H9 (cell line): ENCODE data around the gene TRIM56. TPM values are rescaled to one million over a fixed set of nuclear protein-coding genes. Genes with fewer than 3 reads are reported as not detected.

ENCODE experiments used
- DNase-seq: peaks from one replicate; pipeline ENCODE4 v3.0.0-alpha.2; 2017
- H2AFZ ChIP-seq: one replicate; pipeline ENCODE4 v1.6.1; 2013; ENCODE audit warnings: mild to moderate bottlenecking, low read length, control low read depth, moderate library complexity
- H2AK5ac ChIP-seq: 2 replicates; pipeline ENCODE4 v1.6.1; 2013; ENCODE audit warnings: low read length, control low read depth, mixed read lengths; ENCODE audit not compliant: insufficient read length
- H2BK120ac ChIP-seq: one replicate; pipeline ENCODE4 v1.6.1; 2013; ENCODE audit warnings: low read depth, mild to moderate bottlenecking, low read length, control low read depth, inconsistent platforms; ENCODE audit not compliant: poor library complexity, severe bottlenecking
- H2BK12ac ChIP-seq: 2 replicates; pipeline ENCODE4 v1.6.1; 2013; ENCODE audit warnings: low read length, control low read depth, mixed read lengths, low read depth; ENCODE audit not compliant: insufficient read length
- H2BK15ac ChIP-seq: 2 replicates; pipeline ENCODE4 v1.6.1; 2013; ENCODE audit warnings: low read depth, low read length, control low read depth
- H2BK20ac ChIP-seq: one replicate; pipeline ENCODE4 v1.6.1; 2013; ENCODE audit warnings: low read depth, mild to moderate bottlenecking, low read length, control low read depth, inconsistent platforms; ENCODE audit not compliant: poor library complexity, severe bottlenecking
- H2BK5ac ChIP-seq: 2 replicates; pipeline ENCODE4 v1.6.1; 2013; ENCODE audit warnings: low read length, control low read depth, mixed read lengths; ENCODE audit not compliant: insufficient read length
- H3K14ac ChIP-seq: 2 replicates; pipeline ENCODE4 v1.6.1; 2013; ENCODE audit warnings: low read length, control low read depth; ENCODE audit not compliant: insufficient read depth
- H3K18ac ChIP-seq: 2 replicates; pipeline ENCODE4 v1.6.1; 2013; ENCODE audit warnings: low read depth, mild to moderate bottlenecking, mixed read lengths, low read length, control low read depth; ENCODE audit not compliant: insufficient read length
- H3K23ac ChIP-seq: 2 replicates; pipeline ENCODE4 v1.6.1; 2013; ENCODE audit warnings: low read length, control low read depth, mixed read lengths, low read depth; ENCODE audit not compliant: insufficient read length
- H3K23me2 ChIP-seq: 2 replicates; pipeline ENCODE4 v1.6.1; 2013; ENCODE audit warnings: low read depth, mild to moderate bottlenecking, mixed read lengths, low read length, control low read depth; ENCODE audit not compliant: insufficient read length, poor library complexity, severe bottlenecking
- H3K27ac ChIP-seq: 2 replicates; pipeline ENCODE4 v1.5.1; 2013; ENCODE audit warnings: low read length, control low read depth, mixed read lengths, low read depth; ENCODE audit not compliant: insufficient read length
- H3K27me3 ChIP-seq: 2 replicates; pipeline ENCODE4 v1.6.1; 2013; ENCODE audit warnings: low read length, control low read depth, inconsistent platforms; ENCODE audit not compliant: insufficient read depth
- H3K4ac ChIP-seq: 2 replicates; pipeline ENCODE4 v1.6.1; 2013; ENCODE audit warnings: low read depth, mild to moderate bottlenecking, control low read depth, inconsistent platforms, low read length, moderate library complexity
- H3K4me1 ChIP-seq: 2 replicates; pipeline ENCODE4 v1.6.1; 2013; ENCODE audit warnings: low read length, control low read depth, inconsistent platforms; ENCODE audit not compliant: insufficient read depth
- H3K4me2 ChIP-seq: 2 replicates; pipeline ENCODE4 v1.6.1; 2013; ENCODE audit warnings: low read length, control low read depth, mixed read lengths; ENCODE audit not compliant: insufficient read length, insufficient read depth
- H3K56ac ChIP-seq: 2 replicates; pipeline ENCODE4 v1.6.1; 2013; ENCODE audit warnings: low read depth, mild to moderate bottlenecking, mixed read lengths, low read length, control low read depth; ENCODE audit not compliant: insufficient read length
- H3K79me1 ChIP-seq: 2 replicates; pipeline ENCODE4 v1.6.1; 2013; ENCODE audit warnings: low read depth, mild to moderate bottlenecking, moderate library complexity, low read length, control low read depth, inconsistent platforms; ENCODE audit not compliant: insufficient read depth, poor library complexity, severe bottlenecking
- H3K79me2 ChIP-seq: 2 replicates; pipeline ENCODE4 v1.6.1; 2013; ENCODE audit warnings: low read length, control low read depth, inconsistent platforms; ENCODE audit not compliant: insufficient read depth
- H3K9ac ChIP-seq: 2 replicates; pipeline ENCODE4 v1.6.1; 2013; ENCODE audit warnings: low read length, control low read depth, mixed read lengths; ENCODE audit not compliant: insufficient read length; ENCODE audit errors: extremely low read depth
- H3K9me3 ChIP-seq: one replicate; pipeline ENCODE4 v1.6.1; 2013; ENCODE audit warnings: low read depth, low read length, inconsistent platforms; ENCODE audit not compliant: control insufficient read depth
- H3T11ph ChIP-seq: one replicate; pipeline ENCODE4 v1.6.1; 2013; ENCODE audit warnings: mild to moderate bottlenecking, low read length, control low read depth, inconsistent platforms
- H4K20me1 ChIP-seq: one replicate; pipeline ENCODE4 v1.6.1; 2013; ENCODE audit not compliant: control insufficient read depth, insufficient read length, insufficient read depth
- H4K5ac ChIP-seq: 2 replicates; pipeline ENCODE4 v1.6.1; 2013; ENCODE audit warnings: low read depth, mild to moderate bottlenecking, mixed read lengths, low read length, control low read depth; ENCODE audit not compliant: insufficient read length
- H4K8ac ChIP-seq: replicated peaks from 2 replicates; pipeline ENCODE4 v1.6.1; 2013; ENCODE audit warnings: low read length, control low read depth, mixed read lengths, low read depth; ENCODE audit not compliant: insufficient read length
- H4K91ac ChIP-seq: 2 replicates; pipeline ENCODE4 v1.6.1; 2013; ENCODE audit warnings: low read depth, mild to moderate bottlenecking, moderate library complexity, mixed read lengths, low read length, control low read depth; ENCODE audit not compliant: insufficient read length
- H3K27ac Mint-ChIP-seq, 3 experiments: 2 replicates in 2 of 3; 3 replicates in 1 of 3; pipeline ENCODE4 v1.8.0; 2020 to 2021; ENCODE audit warnings: mixed read lengths in 3 of 3, mild to moderate bottlenecking in 1 of 3, moderate library complexity in 1 of 3
- H3K27me3 Mint-ChIP-seq: 2 replicates; pipeline ENCODE4 v1.8.0; 2021; ENCODE audit warnings: low read depth, mild to moderate bottlenecking, moderate library complexity, mixed read lengths
- H3K36me3 Mint-ChIP-seq, 3 experiments: 2 replicates in 2 of 3; 3 replicates in 1 of 3; pipeline ENCODE4 v1.8.0; 2020 to 2021; ENCODE audit warnings: low read depth in 3 of 3, mixed read lengths in 3 of 3; ENCODE audit not compliant: insufficient read depth in 1 of 3
- H3K4me1 Mint-ChIP-seq, 2 experiments: 2 replicates each; pipeline ENCODE4 v1.8.0; 2020; ENCODE audit warnings: mixed read lengths in 2 of 2
- H3K4me3 Mint-ChIP-seq, 2 experiments: 2 replicates in 1 of 2; 3 replicates in 1 of 2; pipeline ENCODE4 v1.8.0; 2020 to 2021; ENCODE audit warnings: mild to moderate bottlenecking in 2 of 2, mixed read lengths in 2 of 2, moderate library complexity in 1 of 2
- H3K9me3 Mint-ChIP-seq, 2 experiments: 2 replicates in 1 of 2; 3 replicates in 1 of 2; pipeline ENCODE4 v1.8.0; 2020; ENCODE audit warnings: mild to moderate bottlenecking in 2 of 2, mixed read lengths in 2 of 2, moderate library complexity in 1 of 2
- CTCF ChIP-seq: fragments of 200-600 bp; sonication (generic); conservative IDR thresholded peaks from 3 replicates; pipeline ENCODE4 v1.8.0; 2021; ENCODE audit warnings: antibody characterized with exemption, mild to moderate bottlenecking
- WGBS: extraction: QIAGEN DNeasy Blood & Tissue Kit; methylation state at CpG from one replicate; pipeline ENCODE4 v1.1.7; 2013; ENCODE audit warnings: missing lambda C conversion rate, low lambda C conversion rate, mixed read lengths; ENCODE audit not compliant: insufficient read length; ENCODE audit errors: extremely low coverage; 5-methylcytosine and 5-hydroxymethylcytosine counted together
- total RNA-seq: library from RNA; stranded (reverse); gene quantifications from 2 replicates; pipeline ENCODE4 v1.2.1, GENCODE V29; 2021

The TRIM56 gene
- total RNA-seq, 1 experiment from 2014 or later = 21.8 TPM

DNA sequence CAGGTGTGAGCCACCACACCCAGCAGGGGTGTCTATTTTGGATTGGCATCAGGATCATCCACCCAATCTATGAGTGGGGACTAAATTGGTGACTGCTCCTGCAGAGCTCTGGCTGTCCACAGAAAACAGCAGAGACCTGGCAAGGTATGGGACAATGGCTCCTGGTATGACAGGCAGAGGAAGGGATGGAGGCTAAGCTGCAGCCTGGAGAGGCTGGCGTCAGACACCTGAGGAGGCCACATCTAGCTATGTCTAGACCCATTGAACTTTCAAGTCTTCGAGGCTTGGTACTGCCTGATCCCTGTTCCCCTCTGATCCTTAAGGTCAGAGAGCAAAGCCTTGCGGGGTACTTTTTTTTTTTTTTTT is 38.4 kb downstream of the TRIM56 start:
- no peak for DNase-seq
- Histone ChIP-seq H3K56ac (no peak overlapping the region), H3K9me3 (no peaks in the 10 kb centered on the region), H3K4ac (no peak overlapping the region), H2AK5ac (no peak overlapping the region), H3K79me2 (no peaks in the 10 kb centered on the region), H3K4me1 (peaks cover 13% of the 10 kb centered on the region; the same call in 1 of the 2 replicates), H3K23ac (no peak overlapping the region), H3K18ac (no peak overlapping the region), H4K5ac (no peak overlapping the region), H4K20me1 (no peaks in the 10 kb centered on the region), H2BK120ac (no peak overlapping the region), H4K8ac (no peak overlapping the region), H4K91ac (no peak overlapping the region), H2BK20ac (no peak overlapping the region), H3K14ac (no peak overlapping the region), H3K23me2 (no peaks in the 10 kb centered on the region), H2BK12ac (no peak overlapping the region), H3K9ac (no peak overlapping the region), H2AFZ (no peak overlapping the region), H3K79me1 (no peaks in the 10 kb centered on the region), H3T11ph (no peak overlapping the region), H3K27ac (no peak overlapping the region), H3K27me3 (no peaks in the 10 kb centered on the region), H3K4me2 (no peak overlapping the region), H2BK5ac (no peak overlapping the region), H2BK15ac (no peak overlapping the region)
- TF ChIP-seq CTCF = no peak
- Mint-ChIP-seq H3K9me3 (peaks cover 6 to 7% of the 10 kb centered on the region in 2 experiments; a peak in 3 of 5 replicates), H3K27me3 (peaks cover 7% of the 10 kb centered on the region), H3K36me3 (peaks cover 0 to 5% (median 3%) of the 10 kb centered on the region in 3 experiments; a peak in 3 of 7 replicates), H3K4me3 (no peak overlapping the region), H3K27ac (no peak overlapping the region), H3K4me1 (peaks cover 49 to 56% of the 10 kb centered on the region in 2 experiments)
- no CpG with 5 or more reads among the region's 3 CpGs for WGBS
